PC-3 (cell line): Measurements from ENCODE around the gene ATP6V0E2. TPM values are rescaled to one million over a fixed set of nuclear protein-coding genes. Genes with fewer than 3 reads are reported as not detected.

Source experiments
- ATAC-seq: fragments of 200-7000 bp; cut with Tn5 transposase; 2 replicates; pipeline ENCODE4 v1.9.1; 2020; ENCODE audit warnings: mild to moderate bottlenecking, moderate library complexity
- BruUV-seq: library from RNA; stranded (reverse); fragments of 400-500 nt; replicated peaks from 2 replicates; lab custom pipeline; 2021; lab: Mats Ljungman, UMichigan
- CTCF ChIA-PET: fragments of 300-600 bp; sonication (Branson Sonifier 250); formaldehyde crosslinking; loops from one replicate; lab custom pipeline; 2022; ENCODE audit warnings: antibody characterized with exemption; lab: Charles Lee
- POLR2A ChIA-PET: fragments of 300-600 bp; sonication (Branson Sonifier 250); formaldehyde crosslinking; loops from one replicate; lab custom pipeline; 2022; ENCODE audit warnings: antibody characterized with exemption; ENCODE audit not compliant: unreplicated experiment; lab: Charles Lee
- DNase-seq: peaks from one replicate; pipeline ENCODE4 v3.0.0-alpha.2; 2015
- H2AFZ ChIP-seq: fragments of 300-600 bp; sonication (generic); 2 replicates; pipeline ENCODE4 v1.6.0; 2016; ENCODE audit warnings: antibody characterized with exemption, low read length
- H3F3A ChIP-seq: fragments of 300-600 bp; sonication (generic); one replicate; pipeline ENCODE4 v1.6.0; 2017; ENCODE audit warnings: antibody characterized with exemption, low read length, control low read depth, mild to moderate bottlenecking; ENCODE audit not compliant: unreplicated experiment
- H3K27ac ChIP-seq: fragments of 300-600 bp; sonication (generic); 2 replicates; pipeline ENCODE4 v1.5.1; 2016; ENCODE audit warnings: mild to moderate bottlenecking, low read length
- H3K27me3 ChIP-seq: fragments of 300-600 bp; sonication (generic); 2 replicates; pipeline ENCODE4 v1.6.1; 2016; ENCODE audit warnings: low read length, mixed read lengths
- H3K36me3 ChIP-seq: fragments of 300-600 bp; sonication (generic); 2 replicates; pipeline ENCODE4 v1.6.1; 2016; ENCODE audit warnings: low read depth, mixed run types, low read length, mixed read lengths
- H3K4me1 ChIP-seq: fragments of 300-600 bp; sonication (generic); 2 replicates; pipeline ENCODE4 v1.5.1; 2016; ENCODE audit warnings: low read length; ENCODE audit not compliant: insufficient read depth
- H3K4me2 ChIP-seq: fragments of 300-600 bp; sonication (generic); 2 replicates; pipeline ENCODE4 v1.6.0; 2016; ENCODE audit warnings: low read length
- H3K4me3 ChIP-seq: fragments of 300-600 bp; sonication (generic); 2 replicates; pipeline ENCODE4 v1.5.1; 2016; ENCODE audit warnings: mild to moderate bottlenecking, low read length, mixed read lengths
- H3K79me2 ChIP-seq: fragments of 300-600 bp; sonication (generic); 2 replicates; pipeline ENCODE4 v1.6.1; 2017; ENCODE audit warnings: low read length, mixed read lengths
- H3K9ac ChIP-seq: fragments of 300-600 bp; sonication (generic); 2 replicates; pipeline ENCODE4 v1.6.0; 2016; ENCODE audit warnings: mild to moderate bottlenecking, low read length
- H3K9me2 ChIP-seq: fragments of 300-600 bp; sonication (generic); replicated peaks from 2 replicates; pipeline ENCODE4 v1.6.1; 2016; ENCODE audit warnings: mixed run types, low read length, mixed read lengths
- H3K9me3 ChIP-seq: fragments of 300-600 bp; sonication (generic); 2 replicates; pipeline ENCODE4 v1.6.1; 2016; ENCODE audit warnings: low read length, mixed read lengths
- H4K20me1 ChIP-seq: fragments of 300-600 bp; sonication (generic); 2 replicates; pipeline ENCODE4 v1.6.1; 2016; ENCODE audit warnings: low read length, mixed read lengths
- CTCF ChIP-seq: fragments of 300-600 bp; sonication (generic); conservative IDR thresholded peaks from 2 replicates; pipeline ENCODE4 v1.5.1; 2017; ENCODE audit warnings: antibody characterized with exemption, low read depth, mild to moderate bottlenecking, low read length
- EZH2 ChIP-seq: fragments of 300-600 bp; sonication (generic); IDR thresholded peaks from one replicate; pipeline ENCODE4 v1.6.1; 2017; ENCODE audit warnings: antibody characterized with exemption, mild to moderate bottlenecking, low read length; ENCODE audit not compliant: unreplicated experiment
- EZH2phosphoT487 ChIP-seq: fragments of 300-600 bp; sonication (generic); IDR thresholded peaks from 2 replicates; pipeline ENCODE4 v1.6.1; 2018; ENCODE audit warnings: mild to moderate bottlenecking, antibody characterized with exemption, low read length, borderline replicate concordance
- intact Hi-C: fragments of 100-400 bp; cut with micrococcal nuclease; formaldehyde crosslinking; loops from 2 replicates; pipeline ENCODE4 v1.9.0; 2023
- total RNA-seq: library from RNA; depleted of rRNA; stranded (reverse); fragments of >200 nt; gene quantifications from 2 replicates; pipeline ENCODE4 v1.2.3, GENCODE V29; 2014

ATP6V0E2 gene
- total RNA-seq, 1 experiment from 2014 or later = 78.2 TPM

GRCh38 chr7:149854611-149855360 is 19.0 kb upstream of the ATP6V0E2 start:
- no TSS peak for BruUV-seq
- TF ChIP-seq EZH2 (no peak), CTCF (no peak), EZH2phosphoT487 (no peak)
- POLR2A ChIA-PET = no interaction called here
- no peaks in the 10 kb centered on the region for H3K79me2 ChIP-seq
- no peak overlapping the region for H3K9ac ChIP-seq
- no peaks in the 10 kb centered on the region for H3K27me3 ChIP-seq
- DNase-seq = peak; percentile 17
- H3K9me2 ChIP-seq = no peaks in the 10 kb centered on the region
- peak; percentile 49 for ATAC-seq
- intact Hi-C loops = no loop called here
- no peak overlapping the region for H3K4me2 ChIP-seq
- H3K4me3 ChIP-seq = no peak overlapping the region
- H3K4me1 ChIP-seq = peaks cover 13% of the 10 kb centered on the region; the same call in 1 of the 2 replicates
- no peak overlapping the region for H2AFZ ChIP-seq
- H3K9me3 ChIP-seq = no peaks in the 10 kb centered on the region
- H3K36me3 ChIP-seq = no peaks in the 10 kb centered on the region
- H3K27ac ChIP-seq = no peak overlapping the region
- no peaks in the 10 kb centered on the region for H3F3A ChIP-seq
- CTCF ChIA-PET = interaction anchor here (0.6 kb wide), 1 partner anchor 1133 kb away, joined by 6 read pairs; no protein-coding TSS in a partner anchor
- H4K20me1 ChIP-seq = no peaks in the 10 kb centered on the region

GRCh38 chr7:149855361-149856305 is 18.1 kb upstream of the ATP6V0E2 start:
- no peaks in the 10 kb centered on the region for H3K9me3 ChIP-seq
- no peak overlapping the region for H3K4me3 ChIP-seq
- TF ChIP-seq EZH2phosphoT487 (no peak), CTCF (no peak), EZH2 (no peak)
- H3K4me1 ChIP-seq = peaks cover 13% of the 10 kb centered on the region; the same call in 1 of the 2 replicates
- no peaks in the 10 kb centered on the region for H3K9me2 ChIP-seq
- ATAC-seq (peak; percentile 73), DNase-seq (peak; percentile 38)
- no peaks in the 10 kb centered on the region for H3F3A ChIP-seq
- H3K36me3 ChIP-seq = no peaks in the 10 kb centered on the region
- H3K27me3 ChIP-seq = no peaks in the 10 kb centered on the region
- intact Hi-C loops = no loop called here
- no peak overlapping the region for H2AFZ ChIP-seq
- CTCF ChIA-PET = interaction anchor here (0.5 to 0.6 kb wide), 2 partner anchors 82 to 1132 kb away, joined by 4 to 6 read pairs; partner anchors contain the start of gene ZNF467
- no peaks in the 10 kb centered on the region for H3K79me2 ChIP-seq
- POLR2A ChIA-PET = no interaction called here
- H4K20me1 ChIP-seq = no peaks in the 10 kb centered on the region
- H3K9ac ChIP-seq = no peak overlapping the region
- H3K4me2 ChIP-seq = no peak overlapping the region
- H3K27ac ChIP-seq = no peak overlapping the region
- BruUV-seq = no TSS peak
